Measurements from ENCODE around the gene UST. TPM values are rescaled to one million over a fixed set of nuclear protein-coding genes. Genes with fewer than 3 reads are reported as not detected.

Gene UST
- total and polyA plus RNA-seq, 2 of the 8 experiments (the other 6 are each of a cell fraction or from before 2014, with no cell fraction given): 13.5 to 34.5 TPM

- Histone ChIP-seq H2AFZ (ENCODE audit: low read length) (no peak overlapping the region), H2BK20ac (ENCODE audit: low read length) (no peak overlapping the region), H4K5ac (ENCODE audit: insufficient read length, low read depth, low read length) (no peak overlapping the region), H3K4me2 (ENCODE audit: insufficient read depth in 1 of 2, low read depth in 2 of 2, low read length in 2 of 2) (no peak overlapping the region), H3K36me3 (ENCODE audit: control insufficient read depth in 2 of 4, insufficient read depth in 4 of 4, low read length in 3 of 4) (no peaks in the 10 kb centered on the region; a peak in 2 of 8 replicates), H3K9me3 (ENCODE audit: insufficient read depth in 2 of 2, low read depth in 1 of 2, low read length in 1 of 2) (no peaks in the 10 kb centered on the region), H3K4ac (replicated peaks; ENCODE audit: insufficient read length, low read depth, low read length) (no peak overlapping the region), H4K91ac (replicated peaks; ENCODE audit: insufficient read length, low read length) (no peak overlapping the region), H3K18ac (ENCODE audit: extremely low read depth, low read length) (no peak overlapping the region), H3K27ac (ENCODE audit: low read depth, low read length) (no peak overlapping the region), H3K23ac (ENCODE audit: insufficient read length) (no peak overlapping the region), H4K8ac (ENCODE audit: extremely low read depth, insufficient read depth, low read length) (no peak overlapping the region), H3K4me1 (replicated peaks in 1 of 4; ENCODE audit: control insufficient read depth in 3 of 4, insufficient read depth in 4 of 4, low read length in 3 of 4) (peaks cover 0 to 15% (median 0%) of the 10 kb centered on the region in 4 experiments; a peak in 2 of 7 replicates), H3K79me2 (ENCODE audit: control insufficient read depth in 1 of 2, insufficient read depth in 2 of 2, low read length in 2 of 2) (peaks cover 7 to 94% of the 10 kb centered on the region in 2 experiments; a peak in 3 of 4 replicates), H3K27me3 (replicated peaks in 1 of 4; ENCODE audit: control insufficient read depth in 3 of 4, extremely low read depth in 1 of 4, insufficient read depth in 3 of 4, low read length in 3 of 4) (no peaks in the 10 kb centered on the region), H3K4me3 (ENCODE audit: extremely low read depth in 1 of 4, insufficient read depth in 2 of 4, low read depth in 3 of 4, low read length in 4 of 4) (no peak overlapping the region), H2AK5ac (ENCODE audit: low read depth, low read length) (no peak overlapping the region), H3K79me1 (ENCODE audit: low read depth, low read length) (peaks cover 4% of the 10 kb centered on the region), H2BK12ac (ENCODE audit: low read depth, low read length) (no peak overlapping the region), H2BK5ac (ENCODE audit: low read depth, low read length) (no peak overlapping the region), H3K9ac (replicated peaks in 1 of 4; ENCODE audit: extremely low read depth in 1 of 4, low read depth in 3 of 4, low read length in 3 of 4) (no peak overlapping the region), H4K20me1 (replicated peaks in 1 of 2; ENCODE audit: control insufficient read depth in 1 of 2, insufficient read depth in 2 of 2, low read length in 2 of 2) (peaks cover 3 to 4% of the 10 kb centered on the region in 2 experiments), H3K14ac (ENCODE audit: insufficient read length) (no peak overlapping the region), H2BK15ac (ENCODE audit: low read length) (no peak overlapping the region), H2BK120ac (replicated peaks; ENCODE audit: low read depth, low read length) (no peak overlapping the region), H3K56ac (replicated peaks; ENCODE audit: insufficient read length, low read depth, low read length) (no peak overlapping the region), H3K23me2 (ENCODE audit: low read depth, low read length) (no peaks in the 10 kb centered on the region)
- no peak for DNase-seq (ENCODE audit: low read depth in 1 of 2, low spot score in 2 of 2)
- ChIA-PET POLR2A (ENCODE audit: partially characterized antibody) (interaction anchor here (0.6 to 1.5 kb wide), 3 partner anchors 9 to 192 kb away, joined by 3 read pairs; no protein-coding TSS in a partner anchor), CTCF (ENCODE audit: partially characterized antibody) (interaction anchor here (1.5 kb wide), 1 partner anchor 13 kb away, joined by 3 read pairs; no protein-coding TSS in a partner anchor)
- no peak for FAIRE-seq
- no peak for TF ChIP-seq HDAC6 (IDR thresholded peaks at IDR 0.05; ENCODE audit: low read depth, low read length)
- 0 out of 2 replicates have a peak, but pooled peaks have one; percentile 19 for TF ChIP-seq MAFK (IDR thresholded peaks at IDR 0.05; ENCODE audit: low read depth, low read length)
- 88% methylated on average over 6 of the region's 6 CpGs; no CpG with 5 or more reads in 1 of the 2 experiments for WGBS, 2 experiments (ENCODE audit: extremely low coverage in 1 of 2, insufficient coverage in 1 of 2, insufficient read length in 1 of 2, insufficient replicate concordance in 2 of 2, low coverage in 1 of 2, low lambda C conversion rate in 2 of 2, missing lambda C conversion rate in 1 of 2)
Observed at GRCh38 chr6:148779142-148779562, 32.3 kb downstream of the UST start.

Measured in H1 (cell line).